HG02571 (cell line): ENCODE measurements around the gene ABTB2.

Experiments used
- ATAC-seq: cut with Tn5 transposase; IDR thresholded peaks from one replicate; pipeline ENCODE4 v1.9.1; 2021; ENCODE audit warnings: mild to moderate bottlenecking, moderate library complexity; ENCODE audit not compliant: unreplicated experiment

Gene ABTB2

GRCh38 chr11:34132261-34132965 lies 225.4 kb downstream of the ABTB2 start:
- ATAC-seq = no peak

DNA sequence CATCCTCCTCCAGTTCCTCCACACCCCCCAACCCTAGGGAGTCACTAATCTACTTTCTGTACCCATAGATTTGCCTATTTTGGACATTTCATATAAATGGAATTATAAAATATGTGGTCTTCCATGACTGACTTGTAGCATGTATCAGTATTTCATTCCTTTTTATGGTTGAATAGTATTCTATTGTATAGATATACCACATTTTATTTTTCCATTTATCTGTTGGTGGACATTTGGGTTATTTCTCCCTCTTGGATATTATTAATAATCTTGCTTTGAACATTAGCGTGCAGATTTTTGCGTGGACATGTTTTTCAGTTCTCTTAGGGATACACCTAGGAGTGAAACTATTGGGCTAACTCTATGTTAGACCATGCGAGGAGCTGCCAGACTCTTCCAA lies 229.0 kb downstream of the ABTB2 start:
- ATAC-seq = no peak

DNA sequence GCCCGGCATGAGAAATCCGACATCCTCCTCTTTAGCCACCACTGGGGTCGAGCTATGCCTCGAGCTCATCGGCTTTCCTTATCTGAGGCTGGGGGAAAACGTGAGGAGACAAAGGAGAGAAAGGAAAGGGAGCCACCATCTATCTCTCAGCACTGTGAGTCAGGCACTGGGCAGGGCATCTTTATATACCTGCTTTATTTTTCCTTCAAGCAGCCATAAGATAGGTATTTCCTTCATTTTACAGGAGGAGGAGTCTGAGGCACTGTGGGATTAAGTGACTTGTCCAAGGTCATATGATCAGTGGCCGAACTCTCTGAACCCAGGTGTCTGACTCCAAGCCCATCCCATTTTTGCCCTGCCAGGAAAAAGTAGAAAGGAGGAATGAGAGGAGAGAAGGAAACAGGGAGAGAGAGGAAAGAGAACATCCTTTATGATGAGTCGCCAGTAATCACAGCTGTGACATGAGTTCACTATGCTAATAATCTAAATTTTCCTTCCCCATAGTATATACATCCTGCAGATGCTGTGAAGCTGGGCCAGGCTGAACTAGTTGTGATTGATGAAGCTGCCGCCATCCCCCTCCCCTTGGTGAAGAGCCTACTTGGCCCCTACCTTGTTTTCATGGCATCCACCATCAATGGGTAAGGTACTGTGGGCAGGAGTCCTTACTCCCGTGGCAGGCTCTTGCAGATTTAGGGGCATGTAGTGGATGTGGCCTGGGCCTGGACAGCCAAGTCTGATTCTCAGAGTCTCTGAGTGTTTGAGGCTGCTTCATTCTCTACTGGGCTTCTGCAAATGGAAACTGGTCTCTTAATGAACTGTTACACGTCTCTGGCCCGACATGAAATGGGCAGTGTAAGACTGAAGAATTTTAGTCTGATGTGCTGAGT lies 230.6 kb downstream of the ABTB2 start:
- ATAC-seq = no peak

DNA sequence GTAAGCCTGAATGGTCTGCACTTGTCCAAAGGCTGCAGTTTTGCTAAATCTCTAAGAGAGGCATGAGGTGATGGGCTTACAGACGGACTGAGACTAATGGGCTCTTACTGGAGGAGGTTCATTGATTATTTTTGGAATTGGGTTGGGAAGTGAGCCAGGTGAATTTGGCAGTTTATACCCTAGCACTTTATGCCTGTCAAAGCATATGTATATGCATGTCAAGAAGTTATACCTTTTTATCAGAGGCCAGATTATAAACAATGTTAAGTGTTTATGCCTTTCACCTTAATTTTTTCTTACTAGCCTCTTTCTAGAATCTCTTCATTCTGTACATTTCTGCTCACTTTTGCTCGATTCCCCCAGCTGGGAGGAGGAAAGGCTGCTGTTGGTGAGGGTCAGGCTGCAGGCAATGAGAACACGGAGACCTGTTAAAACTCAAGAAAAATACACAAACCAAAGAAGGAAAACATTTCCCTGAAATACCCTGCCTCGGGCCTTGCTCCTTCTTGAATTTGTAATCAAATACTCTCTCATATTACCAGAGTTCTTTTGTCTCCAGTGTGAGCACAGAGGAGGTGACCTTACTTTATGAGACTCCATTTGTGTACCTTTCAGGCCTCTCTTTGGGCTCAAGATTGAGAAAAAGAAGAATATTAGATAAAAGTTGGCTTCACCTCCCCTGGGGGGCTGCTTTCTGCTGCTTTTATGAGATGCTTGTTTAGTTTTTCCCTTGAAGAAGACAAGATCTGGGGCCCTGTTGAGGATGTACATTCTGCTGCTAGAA lies 232.7 kb downstream of the ABTB2 start:
- no peak for ATAC-seq

DNA sequence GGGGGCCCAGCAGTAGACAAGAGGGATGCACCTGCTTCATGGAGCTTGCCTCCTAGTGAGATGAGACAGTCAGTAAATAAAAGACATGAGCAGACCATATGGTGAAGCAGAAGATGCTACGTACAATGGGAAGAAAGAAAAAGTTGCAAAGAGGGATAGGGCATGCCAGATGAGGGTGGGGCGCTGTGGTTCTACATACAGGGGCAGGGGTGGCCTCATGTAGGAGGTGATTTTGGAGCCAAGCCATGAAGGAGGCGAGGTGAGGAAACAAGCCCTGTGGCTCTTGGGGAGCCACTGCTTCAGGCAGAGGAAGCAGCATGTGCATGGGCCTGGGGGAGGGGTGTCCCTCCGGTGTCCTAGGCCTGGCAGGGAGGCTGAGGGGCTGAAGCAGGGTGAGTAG lies 237.2 kb downstream of the ABTB2 start:
- ATAC-seq = no peak

DNA sequence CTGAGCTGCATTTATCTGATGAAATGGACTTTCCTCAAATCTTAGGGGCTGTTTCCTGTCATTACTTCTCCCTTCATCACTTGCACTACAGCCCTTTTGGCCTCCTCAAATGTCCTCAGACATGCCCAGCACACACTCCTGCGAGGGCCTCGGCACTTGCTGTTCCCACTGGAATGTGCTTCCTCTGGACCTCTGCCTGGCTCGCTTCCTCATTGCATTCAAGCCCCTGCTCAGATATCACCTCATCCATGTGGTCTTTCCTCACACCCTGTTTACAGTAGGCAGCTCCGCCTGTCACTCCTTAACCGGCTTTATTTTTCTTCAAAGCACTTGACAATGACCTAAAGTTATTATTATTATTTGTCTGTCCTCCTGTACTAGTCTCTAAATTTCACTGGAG lies 243.3 kb downstream of the ABTB2 start:
- ATAC-seq = no peak

GRCh38 chr11:34114014-34114413 lies 243.8 kb downstream of the ABTB2 start:
- no peak for ATAC-seq

DNA sequence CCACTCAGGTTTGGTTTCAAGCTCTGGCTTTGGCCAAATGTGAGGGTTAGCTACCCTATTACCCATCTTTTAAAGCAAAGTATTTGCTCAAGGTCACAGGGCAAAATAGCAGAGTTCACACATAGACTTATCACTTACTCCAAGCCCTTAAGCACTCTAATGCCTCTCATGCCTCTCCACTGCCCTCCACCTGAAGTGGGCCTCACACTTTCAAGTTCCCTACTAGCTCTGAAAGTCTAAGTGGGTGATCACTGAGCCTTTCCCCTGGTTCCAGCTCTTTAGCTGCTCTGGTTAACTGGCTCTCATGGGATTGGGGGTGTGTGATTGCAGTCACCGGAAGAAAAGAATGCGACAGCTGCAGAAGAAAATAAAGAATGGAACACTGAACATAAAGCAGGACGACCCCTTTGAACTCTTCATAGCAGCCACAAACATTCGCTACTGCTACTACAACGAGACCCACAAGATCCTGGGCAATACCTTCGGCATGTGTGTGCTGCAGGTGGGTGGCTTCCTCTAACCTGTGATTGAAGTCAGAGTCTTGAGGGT lies 246.0 kb downstream of the ABTB2 start:
- no peak for ATAC-seq

GRCh38 chr11:34105957-34106504 lies 251.8 kb downstream of the ABTB2 start:
- no peak for ATAC-seq

GRCh38 chr11:34105079-34105956 lies 252.5 kb downstream of the ABTB2 start, which contains the start of gene NAT10:
Gene NAT10 (plus strand): TSS chr11:34105629. CDS start chr11:34108226, 2,597 bp downstream.
- peak; percentile 88 for ATAC-seq

GRCh38 chr11:34104680-34105078 lies 253.1 kb downstream of the ABTB2 start:
- no peak for ATAC-seq
